ENCODE data around the gene LMBRD2. TPM values are rescaled to one million over a fixed set of nuclear protein-coding genes. Genes with fewer than 3 reads are reported as not detected.
"Not testable (repeated sequence)": the region's sequence is repeated elsewhere in the genome, so short reads cannot be mapped to it uniquely, and the experiment has no call there.

The LMBRD2 gene
- total RNA-seq, 1 experiment from 2014 or later, result 15.9 TPM

DNA sequence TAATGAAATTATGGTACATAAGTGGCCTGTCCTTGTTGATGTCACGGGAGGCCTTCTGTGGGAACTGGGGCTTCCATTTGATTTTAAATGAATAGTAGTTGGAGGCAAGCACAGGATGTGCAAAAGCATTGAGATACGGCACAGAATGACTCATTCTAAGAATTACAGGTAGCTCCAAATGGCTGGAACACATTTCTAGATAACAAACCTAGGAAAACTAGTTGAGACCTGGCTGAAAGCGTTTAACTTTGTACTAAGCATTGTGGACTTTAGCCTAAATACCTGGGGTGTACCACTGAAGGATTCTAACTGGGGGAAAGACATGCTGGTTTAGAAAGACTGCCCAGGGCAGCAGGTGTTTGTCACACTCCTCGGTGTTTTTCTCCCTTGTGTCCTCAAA is 9.7 kb upstream of the LMBRD2 start:
- no peak for DNase-seq (ENCODE audit: low read depth)

DNA sequence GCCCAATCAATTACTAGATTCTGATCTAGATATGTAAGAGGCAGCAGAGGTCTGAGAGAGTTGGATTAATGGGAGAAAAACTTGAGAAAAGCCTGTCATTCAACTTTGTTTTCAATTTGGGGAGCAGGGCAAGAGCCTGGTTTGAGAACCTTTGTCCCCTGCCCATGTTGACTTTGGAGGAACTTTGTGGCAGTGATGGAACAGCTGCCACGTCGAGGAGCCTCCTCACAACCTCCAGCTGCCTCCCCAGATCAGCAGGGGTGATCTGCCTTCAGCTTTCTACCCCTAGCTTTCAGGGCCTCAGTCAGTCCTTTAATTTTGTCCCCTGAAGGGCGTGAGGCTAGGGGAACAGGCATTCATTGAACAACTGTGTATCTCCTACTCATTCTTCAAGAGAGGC is 8.9 kb upstream of the LMBRD2 start:
- no peak for DNase-seq (ENCODE audit: low read depth)

DNA sequence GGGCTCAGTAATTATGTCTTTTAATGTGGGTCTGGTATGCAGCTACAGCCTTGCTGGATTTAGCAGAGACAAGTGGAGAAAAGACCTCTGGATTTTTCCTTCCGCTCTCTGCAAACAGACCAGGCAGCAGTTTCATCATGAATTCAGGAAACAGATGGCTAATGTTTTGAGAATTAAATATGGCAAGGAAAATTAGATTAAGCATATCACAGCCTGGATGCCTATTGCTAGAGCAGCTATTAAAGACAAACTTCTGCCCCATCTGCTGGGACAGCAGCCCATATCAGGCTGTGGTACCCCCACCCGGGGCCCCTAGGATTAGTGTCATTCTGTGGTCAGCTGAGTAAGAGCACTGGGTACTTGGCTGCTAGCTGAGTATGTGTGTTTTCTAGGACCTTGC is 6.5 kb upstream of the LMBRD2 start:
- peak; percentile 72 for DNase-seq (ENCODE audit: low read depth)

DNA sequence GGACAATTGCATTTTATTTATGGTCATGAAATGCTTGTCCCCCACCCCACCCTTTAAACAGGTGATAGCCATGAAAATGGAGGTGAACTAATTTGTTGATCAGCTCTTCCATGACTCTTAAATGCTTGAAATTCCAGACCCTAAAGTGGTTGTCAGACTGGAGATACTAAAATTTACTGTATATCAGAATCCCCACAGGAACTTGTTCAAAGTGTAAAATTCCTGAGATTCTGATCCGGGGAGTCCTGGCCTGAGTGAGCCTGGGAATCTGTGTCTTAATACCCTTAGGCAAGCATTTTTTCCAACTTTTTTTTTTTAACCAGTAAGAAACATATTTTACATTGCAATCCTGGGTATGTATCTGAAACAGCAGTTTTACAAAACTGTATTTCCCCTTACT is 4.9 kb upstream of the LMBRD2 start:
- peak; percentile 52 for DNase-seq (ENCODE audit: low read depth)

DNA sequence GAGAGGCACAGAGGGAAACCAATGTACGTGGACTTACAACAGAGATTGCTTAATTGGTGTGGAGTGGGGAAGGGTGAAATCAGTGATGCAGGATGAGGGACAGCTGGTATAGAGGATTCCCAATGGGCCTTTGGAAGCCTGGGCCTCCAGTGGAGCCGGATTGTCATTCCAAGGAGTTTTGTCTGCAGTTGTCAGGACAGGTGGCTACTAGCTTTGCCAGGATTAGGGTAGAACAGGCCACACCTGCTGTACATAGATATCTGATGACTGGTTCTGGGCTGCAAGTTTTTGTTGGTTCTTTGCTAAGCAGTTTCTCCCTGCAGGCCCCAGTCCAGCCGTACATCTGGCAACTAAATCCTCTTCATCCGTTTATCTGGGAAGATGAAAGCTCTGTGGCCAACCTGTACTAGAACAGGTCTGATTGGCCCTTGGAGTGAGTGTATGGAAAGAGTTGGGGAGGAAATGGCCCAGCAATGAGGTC is 4.5 kb upstream of the LMBRD2 start:
- peak; percentile 97 for DNase-seq (ENCODE audit: low read depth)

DNA sequence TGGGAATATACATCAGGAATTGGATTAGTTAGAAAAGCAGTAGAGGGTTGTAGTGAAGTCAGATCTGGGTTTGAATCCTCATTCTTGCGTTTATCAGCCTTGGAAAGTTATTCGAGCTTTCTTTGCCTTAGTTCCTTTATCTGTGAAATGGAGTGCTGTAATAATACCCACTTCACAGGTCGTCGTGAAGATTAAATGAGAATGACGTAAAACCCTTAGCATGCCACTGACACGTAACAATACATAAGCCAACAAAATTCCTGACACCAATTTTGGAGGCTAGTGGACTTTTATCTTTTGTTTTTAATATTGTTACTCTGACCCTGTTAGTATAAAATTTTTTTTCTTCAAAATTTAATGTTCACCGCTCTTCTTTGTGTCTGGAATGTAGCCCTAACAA is 3.6 kb upstream of the LMBRD2 start:
- DNase-seq (ENCODE audit: low read depth), result no peak

DNA sequence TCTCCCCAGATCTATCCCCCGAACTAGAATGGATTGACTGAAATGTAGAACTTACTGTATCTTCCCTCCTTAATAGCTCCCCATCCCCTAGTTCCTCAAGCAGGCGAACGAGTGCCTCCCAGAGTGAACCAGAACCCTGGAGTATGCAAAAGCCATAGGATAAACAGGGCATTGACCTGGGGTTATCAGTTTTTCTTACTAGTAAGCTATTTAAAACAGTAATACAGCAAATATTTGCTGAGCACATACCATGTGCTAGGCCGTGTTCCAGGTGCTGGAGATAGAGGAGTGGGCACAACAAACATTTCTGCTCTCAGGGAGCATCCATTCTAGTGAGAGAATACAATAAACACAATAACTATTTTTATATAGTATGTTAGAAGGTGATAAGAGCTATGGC is 2.0 kb upstream of the LMBRD2 start:
- DNase-seq (ENCODE audit: low read depth), result no peak

DNA sequence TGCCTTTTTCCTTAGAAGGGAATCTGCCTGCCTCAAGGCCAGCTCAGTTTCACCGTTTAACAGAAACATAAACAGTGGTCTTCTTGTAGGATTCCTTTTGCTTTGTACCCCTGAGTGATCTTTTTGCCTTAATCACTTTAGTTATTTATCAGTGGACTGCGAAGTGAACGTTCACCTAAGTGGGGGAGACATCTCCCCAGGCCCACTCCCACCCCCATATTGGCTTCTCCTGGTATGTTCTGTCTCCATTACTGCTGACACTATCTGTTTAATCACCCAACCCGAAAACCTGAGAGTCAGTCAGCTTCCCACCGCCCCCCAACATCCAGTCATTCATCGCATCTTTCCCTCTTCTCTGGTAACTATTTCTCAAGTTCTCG is 1.6 kb upstream of the LMBRD2 start:
- no peak for DNase-seq (ENCODE audit: low read depth)

DNA sequence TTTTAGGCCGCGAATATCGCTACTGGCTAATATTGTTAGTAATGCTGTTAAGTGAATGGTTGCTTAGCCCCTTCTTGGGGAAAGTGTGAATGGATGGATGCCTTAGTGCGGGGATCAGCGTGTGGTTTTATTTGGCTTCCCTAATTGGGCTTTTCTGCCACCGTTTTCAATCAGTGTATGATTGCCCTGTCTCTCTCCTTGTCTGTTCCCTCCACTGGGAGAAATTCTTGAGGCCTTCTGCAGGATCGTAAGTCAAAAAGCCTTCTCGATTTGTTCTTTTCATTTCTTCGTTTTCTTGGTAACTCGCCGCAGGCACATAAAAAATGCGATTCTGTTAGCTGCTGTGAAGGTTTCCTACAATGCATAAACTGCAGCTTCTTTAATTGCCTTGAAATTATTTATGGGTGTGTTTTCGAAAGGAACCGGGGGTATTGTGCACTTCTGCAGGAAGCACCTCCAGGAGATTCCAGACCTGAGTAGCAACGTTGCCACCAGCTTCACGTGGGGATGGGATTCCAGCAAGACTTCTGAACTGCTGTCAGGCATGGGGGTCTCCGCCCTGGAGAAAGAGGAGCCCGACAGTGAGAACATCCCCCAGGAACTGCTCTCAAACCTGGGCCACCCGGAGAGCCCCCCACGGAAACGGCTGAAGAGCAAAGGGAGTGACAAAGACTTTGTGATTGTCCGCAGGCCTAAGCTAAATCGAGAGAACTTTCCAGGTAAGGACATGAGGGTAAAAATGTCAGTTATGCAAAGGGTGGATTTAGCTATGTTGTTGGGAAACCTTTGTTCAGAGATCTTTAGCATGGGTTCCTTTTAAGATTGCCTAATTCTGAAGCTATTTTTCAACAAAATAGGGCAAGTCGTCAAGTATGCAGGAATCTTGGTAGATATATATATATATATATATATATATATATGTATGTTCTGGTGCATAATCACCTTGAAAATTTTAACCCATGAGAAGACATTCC is 924 bp upstream of the LMBRD2 start:
- peak; percentile 20 for DNase-seq (ENCODE audit: low read depth)

DNA sequence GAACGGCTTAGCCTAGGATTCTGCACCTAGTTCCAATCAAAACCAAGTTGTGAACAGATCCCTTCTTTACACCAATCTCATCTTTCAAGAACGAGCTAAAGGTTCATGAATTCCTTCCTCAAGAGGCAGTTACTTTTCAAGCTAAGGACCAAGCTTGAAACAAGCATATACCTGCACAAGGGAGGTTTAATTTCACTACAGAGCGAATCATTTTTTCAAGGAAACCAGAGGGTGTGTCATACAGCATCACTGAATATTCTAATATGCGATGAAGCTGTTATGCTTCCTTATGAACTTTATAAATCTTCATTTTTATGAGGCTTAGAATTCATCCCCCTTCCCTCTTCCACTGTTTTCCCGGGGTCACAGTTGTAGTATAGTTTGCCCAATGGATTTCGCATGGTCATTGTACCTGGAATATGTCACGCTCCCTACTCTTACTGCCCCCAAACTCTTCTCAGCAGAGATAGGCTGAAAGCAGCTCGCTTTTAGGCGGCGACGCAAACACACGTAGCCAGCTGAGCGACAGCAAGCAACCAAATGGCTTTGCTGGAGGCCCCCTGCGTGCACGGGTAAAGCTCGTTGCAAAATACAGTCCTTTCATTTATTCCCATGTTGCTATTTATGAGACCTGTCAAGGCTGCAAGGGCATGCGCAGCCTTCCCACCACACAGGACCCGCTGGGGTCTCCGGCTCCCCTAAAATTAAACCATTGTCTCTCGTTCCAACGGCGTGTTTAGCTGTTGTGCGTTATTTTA is 832 bp downstream of the LMBRD2 start:
- peak; percentile 54 for DNase-seq (ENCODE audit: low read depth)

DNA sequence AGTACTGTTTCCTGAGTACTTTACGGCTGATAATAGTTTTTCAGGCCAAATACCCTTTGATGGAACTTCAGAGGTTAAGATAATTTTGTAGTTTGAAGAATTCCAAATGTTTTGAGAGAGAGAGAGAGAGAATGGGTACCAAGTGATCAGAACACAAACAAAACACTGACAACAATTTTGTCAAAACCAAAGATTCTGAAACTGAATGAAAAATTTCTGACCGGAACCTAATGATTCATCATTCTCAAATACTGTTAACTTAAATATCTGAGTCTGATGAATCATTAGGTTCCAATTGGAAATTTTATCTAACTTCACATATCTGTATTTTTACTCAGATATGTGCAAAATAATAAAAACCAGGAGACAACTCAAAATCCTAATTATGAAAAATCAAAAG is 4.0 kb downstream of the LMBRD2 start:
- DNase-seq (ENCODE audit: low read depth), result no peak

DNA sequence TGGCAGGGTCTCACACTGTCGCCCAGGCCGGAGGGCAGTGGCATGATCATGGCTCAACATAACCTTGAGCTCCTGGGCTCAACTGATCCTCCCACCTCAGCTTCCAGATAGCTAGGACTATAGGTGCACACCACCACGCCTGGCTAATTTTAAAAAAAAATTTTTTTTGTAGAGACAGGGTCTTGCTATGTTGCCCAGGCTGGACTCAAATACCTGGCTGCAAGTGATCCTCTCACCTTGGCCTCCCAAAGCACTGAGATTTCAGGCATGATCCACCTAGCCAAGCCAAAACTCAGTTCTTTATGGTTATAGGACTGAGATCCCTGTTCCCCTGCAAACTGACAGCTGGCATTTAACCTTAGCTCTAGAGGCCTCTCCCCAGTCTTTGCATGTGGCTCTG is 5.3 kb downstream of the LMBRD2 start:
- no peak for DNase-seq (ENCODE audit: low read depth)

DNA sequence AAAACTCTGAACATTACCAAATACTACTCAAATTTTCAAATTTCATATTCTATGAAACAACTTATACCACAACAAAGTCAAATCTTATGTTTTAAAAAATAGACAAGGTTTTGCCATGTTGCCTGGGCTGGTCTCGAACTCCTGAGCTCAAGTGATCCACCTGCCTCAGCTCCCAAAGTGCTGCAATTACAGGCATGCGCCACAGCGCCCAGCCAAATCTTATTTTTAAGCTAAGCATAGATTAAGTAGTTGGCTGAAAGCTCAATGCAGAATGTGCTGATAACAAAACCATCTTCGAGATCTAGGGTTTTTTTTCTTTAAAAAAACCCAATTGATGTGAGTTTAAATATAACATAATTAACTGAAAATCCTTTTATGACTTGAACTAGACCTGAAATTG is 6.4 kb downstream of the LMBRD2 start:
- no peak for DNase-seq (ENCODE audit: low read depth)

DNA sequence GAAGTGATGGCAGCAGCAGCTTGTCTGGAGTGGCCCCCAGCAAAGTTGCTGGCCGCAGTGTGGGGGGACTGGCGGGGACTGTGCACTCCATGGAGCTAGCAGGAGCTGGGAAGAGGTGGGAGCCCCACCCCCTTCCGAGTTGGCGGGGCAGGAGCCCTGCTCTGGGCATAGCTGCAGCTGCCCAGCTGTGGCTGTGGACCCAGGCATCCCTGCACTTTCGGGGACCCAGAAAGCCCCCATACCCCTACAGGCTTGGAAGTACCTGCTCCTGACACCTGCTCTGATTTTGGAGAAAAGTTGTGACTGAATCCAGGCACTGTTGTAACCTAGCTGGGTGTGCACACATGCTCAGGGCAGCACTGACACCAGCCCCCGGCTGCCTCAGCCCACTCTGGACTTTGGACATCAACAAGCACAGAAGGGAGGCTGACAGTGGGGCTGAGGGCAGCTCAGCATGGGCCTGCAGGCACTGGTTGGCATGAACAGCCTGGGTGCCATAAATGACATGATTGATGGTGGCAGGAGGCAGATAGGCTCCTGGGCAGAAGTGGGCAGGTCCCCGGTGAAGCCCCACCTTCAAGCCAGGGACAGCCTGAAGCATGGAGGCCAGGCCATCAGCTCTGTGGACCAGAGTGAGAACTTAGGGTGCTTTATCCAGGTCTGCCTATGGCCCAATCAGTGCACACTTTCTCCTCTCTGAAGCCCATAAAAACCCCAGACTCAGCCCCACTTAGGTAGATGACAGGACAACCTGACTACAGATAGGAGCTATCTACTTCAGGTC is 12.6 kb downstream of the LMBRD2 start:
- DNase-seq (ENCODE audit: low read depth), result no peak

DNA sequence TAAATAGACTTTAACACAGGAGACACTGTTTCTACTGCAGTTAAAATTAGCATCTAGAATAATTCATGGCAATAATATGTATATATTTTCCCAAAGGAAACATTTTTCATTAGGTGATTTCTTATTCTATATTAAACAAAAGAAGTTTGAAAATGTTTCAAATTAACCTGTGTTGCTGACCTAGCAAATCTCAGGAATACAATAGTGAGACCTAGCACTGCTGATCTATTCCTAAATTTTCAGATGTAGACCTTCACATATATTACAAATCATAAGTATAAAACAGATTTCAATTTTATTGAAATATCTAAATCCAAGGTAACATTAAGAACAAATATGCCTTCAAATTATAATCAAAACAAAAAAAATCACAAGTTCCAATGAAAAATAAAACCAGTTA is 15.1 kb downstream of the LMBRD2 start:
- DNase-seq (ENCODE audit: low read depth), result no peak

DNA sequence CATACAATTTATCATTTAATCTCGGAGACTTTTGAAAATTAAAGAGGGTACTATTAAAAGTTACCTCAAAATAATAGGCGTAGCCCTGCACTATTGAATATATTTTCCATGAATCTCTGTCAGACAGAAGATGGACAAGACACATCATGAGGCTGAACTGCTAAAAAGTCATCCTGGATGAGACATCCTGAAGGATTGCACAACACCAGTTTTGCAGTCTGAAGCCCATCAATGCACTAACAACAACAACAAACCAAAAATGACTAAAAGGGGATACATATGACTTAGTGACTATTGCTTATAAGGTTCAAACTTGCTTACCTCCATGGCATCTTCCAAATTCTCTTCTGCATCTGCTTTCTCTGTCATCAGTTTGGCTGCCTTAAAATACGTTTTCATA is 15.7 kb downstream of the LMBRD2 start:
- no peak for DNase-seq (ENCODE audit: low read depth)

DNA sequence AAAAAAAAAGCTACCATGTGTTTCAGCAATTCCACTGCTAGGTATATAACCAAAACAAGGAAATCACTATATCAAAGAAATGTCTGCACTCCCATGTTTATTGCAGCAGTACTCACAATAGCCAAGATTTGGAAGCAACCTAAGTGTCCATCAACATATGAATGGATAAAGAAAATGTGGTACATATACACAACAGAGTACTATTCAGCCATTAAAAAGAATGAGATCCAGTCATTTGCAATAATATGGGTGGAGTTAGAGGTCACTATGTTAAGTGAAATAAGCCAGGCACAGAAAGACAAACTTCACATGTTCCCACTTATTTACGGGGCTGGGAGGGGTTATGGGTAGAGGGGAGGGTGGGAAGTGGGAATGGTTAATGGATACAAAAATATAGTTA is 18.7 kb downstream of the LMBRD2 start:
- DNase-seq (ENCODE audit: low read depth), result not testable (repeated sequence)

DNA sequence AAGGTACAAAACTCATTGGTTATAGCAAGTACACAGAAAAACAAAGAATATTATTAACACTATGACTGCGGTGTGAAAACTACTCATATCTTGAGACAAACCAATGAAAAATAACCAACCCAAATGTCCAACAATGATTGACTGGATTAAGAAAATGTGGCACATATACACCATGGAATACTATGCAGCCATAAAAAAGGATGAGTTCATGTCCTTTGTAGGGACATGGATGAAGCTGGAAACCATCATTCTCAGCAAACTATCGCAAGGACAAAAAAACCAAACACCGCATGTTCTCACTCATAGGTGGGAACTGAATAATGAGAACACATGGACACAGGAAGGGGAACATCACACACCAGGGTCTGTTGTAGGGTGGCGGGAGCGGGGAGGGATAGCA is 22.0 kb downstream of the LMBRD2 start:
- not testable (repeated sequence) for DNase-seq (ENCODE audit: low read depth)

DNA sequence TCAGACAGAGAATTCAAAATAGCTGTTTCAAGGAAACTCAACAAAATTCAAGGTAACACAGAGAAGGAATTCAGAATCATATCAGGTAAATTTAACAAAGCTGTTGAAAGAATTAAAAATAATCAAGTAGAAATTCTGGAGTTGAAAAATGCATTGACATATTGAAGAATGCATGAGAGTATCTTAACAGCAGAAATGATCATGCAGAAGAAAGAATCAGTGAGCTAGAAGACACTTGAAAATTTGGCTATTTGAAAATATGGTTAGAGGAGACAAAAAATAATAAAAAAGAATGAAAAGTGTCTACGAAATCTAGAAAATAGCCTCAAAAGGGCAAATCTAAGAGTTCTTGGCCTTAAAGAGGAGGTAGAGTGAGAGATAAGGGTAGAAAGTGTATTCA is 22.9 kb downstream of the LMBRD2 start:
- DNase-seq (ENCODE audit: low read depth), result no peak

DNA sequence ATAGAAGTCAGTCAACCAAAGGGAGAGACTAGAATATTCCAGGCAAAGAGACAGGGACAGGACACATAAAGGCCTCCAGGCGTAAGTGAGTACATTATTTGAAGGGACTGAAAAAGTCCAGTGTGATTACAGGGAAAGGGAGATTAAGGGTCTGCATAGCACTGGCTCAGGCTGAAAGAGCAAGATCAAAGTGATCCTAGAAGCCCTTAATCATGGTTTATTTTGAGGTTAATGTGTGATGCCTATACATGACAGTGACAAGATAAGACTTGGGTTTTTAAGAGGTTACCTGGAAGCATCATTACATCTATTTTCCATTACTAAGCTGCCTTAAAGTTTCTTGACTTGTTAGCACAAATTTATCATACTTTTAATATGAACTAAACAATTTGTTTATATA is 25.8 kb downstream of the LMBRD2 start:
- DNase-seq (ENCODE audit: low read depth), result no peak

DNA sequence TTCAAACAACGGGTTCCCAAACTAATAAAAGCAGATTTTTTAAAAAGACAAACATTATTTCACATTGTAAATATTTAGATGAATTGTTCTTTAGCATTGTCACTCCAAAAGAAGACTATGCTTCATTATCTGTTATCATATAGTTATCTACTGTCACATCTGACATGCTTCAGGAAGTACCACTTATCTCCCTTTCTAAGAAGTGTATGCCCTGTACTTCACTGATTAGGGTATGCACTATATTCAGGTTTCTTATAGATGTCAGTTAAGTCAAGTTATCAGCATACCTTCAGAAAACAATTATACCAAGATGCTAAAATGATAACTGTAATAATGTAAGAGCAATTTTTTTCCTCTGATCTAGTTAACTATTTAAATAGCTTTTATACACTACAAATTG is 40.4 kb downstream of the LMBRD2 start:
- no peak for DNase-seq (ENCODE audit: low read depth)

Data from LHCN-M2 (cell line).